H9 (cell line): ENCODE results near the gene PEX12. TPM values are rescaled to one million over a fixed set of nuclear protein-coding genes. Genes with fewer than 3 reads are reported as not detected.

ENCODE experiments used
- DNase-seq: peaks from one replicate; pipeline ENCODE4 v3.0.0-alpha.2; 2017
- H2AFZ ChIP-seq: one replicate; pipeline ENCODE4 v1.6.1; 2013; ENCODE audit warnings: mild to moderate bottlenecking, low read length, control low read depth, moderate library complexity
- H2AK5ac ChIP-seq: 2 replicates; pipeline ENCODE4 v1.6.1; 2013; ENCODE audit warnings: low read length, control low read depth, mixed read lengths; ENCODE audit not compliant: insufficient read length
- H2BK120ac ChIP-seq: one replicate; pipeline ENCODE4 v1.6.1; 2013; ENCODE audit warnings: low read depth, mild to moderate bottlenecking, low read length, control low read depth, inconsistent platforms; ENCODE audit not compliant: poor library complexity, severe bottlenecking
- H2BK12ac ChIP-seq: 2 replicates; pipeline ENCODE4 v1.6.1; 2013; ENCODE audit warnings: low read length, control low read depth, mixed read lengths, low read depth; ENCODE audit not compliant: insufficient read length
- H2BK15ac ChIP-seq: 2 replicates; pipeline ENCODE4 v1.6.1; 2013; ENCODE audit warnings: low read depth, low read length, control low read depth
- H2BK20ac ChIP-seq: one replicate; pipeline ENCODE4 v1.6.1; 2013; ENCODE audit warnings: low read depth, mild to moderate bottlenecking, low read length, control low read depth, inconsistent platforms; ENCODE audit not compliant: poor library complexity, severe bottlenecking
- H2BK5ac ChIP-seq: 2 replicates; pipeline ENCODE4 v1.6.1; 2013; ENCODE audit warnings: low read length, control low read depth, mixed read lengths; ENCODE audit not compliant: insufficient read length
- H3K14ac ChIP-seq: 2 replicates; pipeline ENCODE4 v1.6.1; 2013; ENCODE audit warnings: low read length, control low read depth; ENCODE audit not compliant: insufficient read depth
- H3K18ac ChIP-seq: 2 replicates; pipeline ENCODE4 v1.6.1; 2013; ENCODE audit warnings: low read depth, mild to moderate bottlenecking, mixed read lengths, low read length, control low read depth; ENCODE audit not compliant: insufficient read length
- H3K23ac ChIP-seq: 2 replicates; pipeline ENCODE4 v1.6.1; 2013; ENCODE audit warnings: low read length, control low read depth, mixed read lengths, low read depth; ENCODE audit not compliant: insufficient read length
- H3K23me2 ChIP-seq: 2 replicates; pipeline ENCODE4 v1.6.1; 2013; ENCODE audit warnings: low read depth, mild to moderate bottlenecking, mixed read lengths, low read length, control low read depth; ENCODE audit not compliant: insufficient read length, poor library complexity, severe bottlenecking
- H3K27ac ChIP-seq: 2 replicates; pipeline ENCODE4 v1.5.1; 2013; ENCODE audit warnings: low read length, control low read depth, mixed read lengths, low read depth; ENCODE audit not compliant: insufficient read length
- H3K27me3 ChIP-seq: 2 replicates; pipeline ENCODE4 v1.6.1; 2013; ENCODE audit warnings: low read length, control low read depth, inconsistent platforms; ENCODE audit not compliant: insufficient read depth
- H3K4ac ChIP-seq: 2 replicates; pipeline ENCODE4 v1.6.1; 2013; ENCODE audit warnings: low read depth, mild to moderate bottlenecking, control low read depth, inconsistent platforms, low read length, moderate library complexity
- H3K4me1 ChIP-seq: 2 replicates; pipeline ENCODE4 v1.6.1; 2013; ENCODE audit warnings: low read length, control low read depth, inconsistent platforms; ENCODE audit not compliant: insufficient read depth
- H3K4me2 ChIP-seq: 2 replicates; pipeline ENCODE4 v1.6.1; 2013; ENCODE audit warnings: low read length, control low read depth, mixed read lengths; ENCODE audit not compliant: insufficient read length, insufficient read depth
- H3K56ac ChIP-seq: 2 replicates; pipeline ENCODE4 v1.6.1; 2013; ENCODE audit warnings: low read depth, mild to moderate bottlenecking, mixed read lengths, low read length, control low read depth; ENCODE audit not compliant: insufficient read length
- H3K79me1 ChIP-seq: 2 replicates; pipeline ENCODE4 v1.6.1; 2013; ENCODE audit warnings: low read depth, mild to moderate bottlenecking, moderate library complexity, low read length, control low read depth, inconsistent platforms; ENCODE audit not compliant: insufficient read depth, poor library complexity, severe bottlenecking
- H3K79me2 ChIP-seq: 2 replicates; pipeline ENCODE4 v1.6.1; 2013; ENCODE audit warnings: low read length, control low read depth, inconsistent platforms; ENCODE audit not compliant: insufficient read depth
- H3K9ac ChIP-seq: 2 replicates; pipeline ENCODE4 v1.6.1; 2013; ENCODE audit warnings: low read length, control low read depth, mixed read lengths; ENCODE audit not compliant: insufficient read length; ENCODE audit errors: extremely low read depth
- H3K9me3 ChIP-seq: one replicate; pipeline ENCODE4 v1.6.1; 2013; ENCODE audit warnings: low read depth, low read length, inconsistent platforms; ENCODE audit not compliant: control insufficient read depth
- H3T11ph ChIP-seq: one replicate; pipeline ENCODE4 v1.6.1; 2013; ENCODE audit warnings: mild to moderate bottlenecking, low read length, control low read depth, inconsistent platforms
- H4K20me1 ChIP-seq: one replicate; pipeline ENCODE4 v1.6.1; 2013; ENCODE audit not compliant: control insufficient read depth, insufficient read length, insufficient read depth
- H4K5ac ChIP-seq: 2 replicates; pipeline ENCODE4 v1.6.1; 2013; ENCODE audit warnings: low read depth, mild to moderate bottlenecking, mixed read lengths, low read length, control low read depth; ENCODE audit not compliant: insufficient read length
- H4K8ac ChIP-seq: replicated peaks from 2 replicates; pipeline ENCODE4 v1.6.1; 2013; ENCODE audit warnings: low read length, control low read depth, mixed read lengths, low read depth; ENCODE audit not compliant: insufficient read length
- H4K91ac ChIP-seq: 2 replicates; pipeline ENCODE4 v1.6.1; 2013; ENCODE audit warnings: low read depth, mild to moderate bottlenecking, moderate library complexity, mixed read lengths, low read length, control low read depth; ENCODE audit not compliant: insufficient read length
- H3K27ac Mint-ChIP-seq, 3 experiments: 2 replicates in 2 of 3; 3 replicates in 1 of 3; pipeline ENCODE4 v1.8.0; 2020 to 2021; ENCODE audit warnings: mixed read lengths in 3 of 3, mild to moderate bottlenecking in 1 of 3, moderate library complexity in 1 of 3
- H3K27me3 Mint-ChIP-seq: 2 replicates; pipeline ENCODE4 v1.8.0; 2021; ENCODE audit warnings: low read depth, mild to moderate bottlenecking, moderate library complexity, mixed read lengths
- H3K36me3 Mint-ChIP-seq, 3 experiments: 2 replicates in 2 of 3; 3 replicates in 1 of 3; pipeline ENCODE4 v1.8.0; 2020 to 2021; ENCODE audit warnings: low read depth in 3 of 3, mixed read lengths in 3 of 3; ENCODE audit not compliant: insufficient read depth in 1 of 3
- H3K4me1 Mint-ChIP-seq, 2 experiments: 2 replicates each; pipeline ENCODE4 v1.8.0; 2020; ENCODE audit warnings: mixed read lengths in 2 of 2
- H3K4me3 Mint-ChIP-seq, 2 experiments: 2 replicates in 1 of 2; 3 replicates in 1 of 2; pipeline ENCODE4 v1.8.0; 2020 to 2021; ENCODE audit warnings: mild to moderate bottlenecking in 2 of 2, mixed read lengths in 2 of 2, moderate library complexity in 1 of 2
- H3K9me3 Mint-ChIP-seq, 2 experiments: 2 replicates in 1 of 2; 3 replicates in 1 of 2; pipeline ENCODE4 v1.8.0; 2020; ENCODE audit warnings: mild to moderate bottlenecking in 2 of 2, mixed read lengths in 2 of 2, moderate library complexity in 1 of 2
- CTCF ChIP-seq: fragments of 200-600 bp; sonication (generic); conservative IDR thresholded peaks from 3 replicates; pipeline ENCODE4 v1.8.0; 2021; ENCODE audit warnings: antibody characterized with exemption, mild to moderate bottlenecking
- WGBS: extraction: QIAGEN DNeasy Blood & Tissue Kit; methylation state at CpG from one replicate; pipeline ENCODE4 v1.1.7; 2013; ENCODE audit warnings: missing lambda C conversion rate, low lambda C conversion rate, mixed read lengths; ENCODE audit not compliant: insufficient read length; ENCODE audit errors: extremely low coverage; 5-methylcytosine and 5-hydroxymethylcytosine counted together
- total RNA-seq: library from RNA; stranded (reverse); gene quantifications from 2 replicates; pipeline ENCODE4 v1.2.1, GENCODE V29; 2021

Gene PEX12
- total RNA-seq, 1 experiment from 2014 or later: 5.4 TPM

GRCh38 chr17:35607239-35607847 lies 29.0 kb upstream of the PEX12 start:
- Histone ChIP-seq H4K91ac (no peak overlapping the region), H3K18ac (no peak overlapping the region), H2BK120ac (no peak overlapping the region), H3K23me2 (no peaks in the 10 kb centered on the region), H3K4me2 (no peak overlapping the region), H3K56ac (no peak overlapping the region), H4K5ac (no peak overlapping the region), H4K8ac (no peak overlapping the region), H2BK5ac (no peak overlapping the region), H3K4ac (no peak overlapping the region), H3K79me2 (no peaks in the 10 kb centered on the region), H2BK20ac (no peak overlapping the region), H3K9me3 (no peaks in the 10 kb centered on the region), H3K79me1 (no peaks in the 10 kb centered on the region), H2AFZ (no peak overlapping the region), H3K4me1 (no peaks in the 10 kb centered on the region), H3T11ph (no peak overlapping the region), H2BK12ac (no peak overlapping the region), H3K14ac (no peak overlapping the region), H2AK5ac (no peak overlapping the region), H3K27me3 (no peaks in the 10 kb centered on the region), H2BK15ac (no peak overlapping the region), H4K20me1 (no peaks in the 10 kb centered on the region), H3K23ac (no peak overlapping the region), H3K27ac (no peak overlapping the region), H3K9ac (no peak overlapping the region)
- no peaks in the 10 kb centered on the region for H3K4me1 Mint-ChIP-seq
- no peak for TF ChIP-seq CTCF
- peaks cover 12 to 66% (median 59%) of the 10 kb centered on the region in 3 experiments; a peak in 6 of 7 replicates for H3K36me3 Mint-ChIP-seq
- no peaks in the 10 kb centered on the region for H3K27me3 Mint-ChIP-seq
- no peak overlapping the region for H3K4me3 Mint-ChIP-seq
- no peak for DNase-seq
- WGBS: no CpG with 5 or more reads among the region's 3 CpGs
- no peak overlapping the region for H3K27ac Mint-ChIP-seq
- H3K9me3 Mint-ChIP-seq: no peaks in the 10 kb centered on the region
